CD4-positive, alpha-beta T cell treated with Interleukin-1 beta for 1 hour (primary cell): Measurements from ENCODE around the gene TRIM40.
"Not testable (repeated sequence)": the region's sequence is repeated elsewhere in the genome, so short reads cannot be mapped to it uniquely, and the experiment has no call there.

ENCODE experiments used
- DNase-seq, 2 donors: peaks; one replicate each; pipeline ENCODE4 v3.0.0-alpha.2; 2020 to 2022

The TRIM40 gene

DNA sequence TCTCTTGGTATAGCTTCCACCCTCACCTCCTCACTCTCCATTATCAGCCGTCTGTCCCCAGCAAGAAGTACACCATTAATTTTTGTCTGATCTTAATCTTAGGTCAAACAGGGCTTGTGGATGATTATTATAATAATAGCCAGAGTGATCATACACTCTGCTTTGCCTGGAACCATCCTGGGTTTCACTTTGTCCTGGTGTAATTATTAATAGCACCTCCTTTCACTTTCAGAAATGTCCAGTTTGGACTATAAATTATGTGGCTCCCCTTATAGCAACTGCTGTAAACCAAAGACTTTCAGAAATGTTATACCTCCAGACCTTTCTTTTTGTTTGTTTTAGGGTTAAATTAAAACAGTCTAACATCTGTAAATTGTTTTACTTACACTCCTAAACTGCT, 22.1 kb upstream of the TRIM40 start:
- DNase-seq: no peak

DNA sequence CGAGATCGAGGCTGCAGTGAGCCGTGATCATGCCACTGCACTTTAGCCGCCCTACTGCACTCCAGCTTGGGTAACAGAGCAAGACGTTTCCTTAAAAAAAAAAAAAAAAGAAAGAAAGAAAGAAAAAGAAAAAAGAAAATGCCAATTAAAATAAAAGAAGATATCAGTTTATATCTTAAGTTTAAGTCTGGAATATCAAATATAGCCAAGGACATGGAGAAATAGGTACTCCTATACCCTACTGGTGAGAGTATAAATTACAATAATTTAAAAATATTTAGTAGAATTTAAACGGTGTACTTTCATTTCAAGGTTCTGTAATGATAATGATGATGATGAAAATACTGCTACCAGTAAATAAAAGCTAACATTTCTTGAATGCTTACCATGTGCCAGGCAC, 19.2 kb upstream of the TRIM40 start:
- DNase-seq: no peak

DNA sequence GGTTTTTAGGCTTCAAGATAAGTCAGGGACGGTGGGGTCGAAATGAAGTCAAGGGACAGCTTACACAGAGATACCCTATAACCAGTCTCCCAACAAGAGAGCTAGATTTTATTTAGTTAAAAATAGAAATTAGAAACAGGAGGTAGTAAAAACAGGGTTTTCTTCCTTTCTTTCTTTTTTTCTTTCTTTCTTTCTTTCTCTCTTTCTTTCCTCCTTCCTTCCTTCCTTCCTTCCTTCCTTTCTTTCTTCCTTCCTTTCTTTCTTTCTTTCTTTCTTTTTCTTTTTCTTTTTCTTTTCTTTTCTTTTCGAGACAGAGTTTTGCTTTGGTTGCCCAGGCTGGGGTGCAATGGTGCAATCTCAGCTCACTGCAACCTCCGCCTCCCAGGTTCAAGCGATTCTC, 17.2 kb upstream of the TRIM40 start:
- not testable (repeated sequence) for DNase-seq

DNA sequence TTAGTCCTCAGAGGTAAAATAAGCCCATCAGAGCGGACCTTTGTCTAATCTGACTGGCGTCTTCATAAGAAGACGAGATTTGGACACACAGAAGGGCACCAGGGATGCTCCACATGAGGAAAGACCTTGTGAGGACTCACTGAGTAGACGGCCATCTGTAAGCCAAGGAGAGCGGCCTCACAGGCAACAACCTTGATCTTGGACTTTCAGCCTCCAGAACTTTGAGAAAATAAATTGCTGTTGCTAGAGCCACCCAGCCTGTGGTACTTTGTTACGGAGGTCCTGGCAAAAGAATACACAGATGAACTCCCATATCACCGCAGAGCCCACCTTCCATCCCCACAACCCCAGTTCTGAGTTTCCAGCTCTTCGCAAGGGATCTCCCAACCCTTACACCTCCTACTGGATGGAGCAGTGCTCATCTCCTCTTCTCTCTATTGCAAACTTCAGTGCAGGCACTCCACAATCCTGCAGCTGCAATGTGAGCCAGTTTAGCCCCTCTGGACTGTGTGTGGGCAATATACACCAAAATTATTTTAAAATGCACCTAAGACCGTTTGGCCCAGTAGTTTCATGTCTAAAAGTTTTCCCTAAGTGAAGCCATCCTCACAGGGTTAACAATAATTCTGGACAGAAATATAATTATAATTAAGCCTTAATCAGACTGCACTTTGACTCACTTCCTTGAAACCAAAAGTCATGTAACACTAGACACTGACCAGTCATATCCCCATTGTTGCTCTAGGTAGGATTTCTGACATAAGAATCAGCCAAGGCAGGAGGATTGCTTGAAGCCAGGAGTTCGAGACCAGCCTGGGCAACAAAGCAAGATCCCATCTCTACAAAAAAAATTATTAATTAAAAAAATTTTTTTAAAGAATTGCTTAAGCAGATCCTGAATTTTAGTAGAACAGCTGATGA, 14.2 kb upstream of the TRIM40 start:
- no peak for DNase-seq

DNA sequence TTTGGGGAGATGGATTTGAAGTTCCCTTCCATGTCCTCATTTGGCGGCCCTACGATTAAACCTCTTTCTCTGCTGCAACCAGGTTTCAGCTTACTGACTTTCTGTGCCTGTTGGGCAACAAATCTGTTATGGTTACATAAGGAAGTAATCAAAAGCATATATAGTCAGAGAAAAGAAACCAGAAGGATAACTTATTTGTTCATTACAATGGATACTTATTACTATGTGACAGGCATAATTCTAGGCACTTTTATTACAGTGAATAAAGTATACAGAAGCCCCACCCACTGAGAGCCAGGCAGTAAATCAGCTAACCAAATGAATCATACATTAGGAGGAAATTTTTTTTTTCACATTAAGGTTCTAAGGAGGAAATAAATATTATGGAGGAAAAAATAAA, 13.4 kb upstream of the TRIM40 start:
- no peak for DNase-seq

DNA sequence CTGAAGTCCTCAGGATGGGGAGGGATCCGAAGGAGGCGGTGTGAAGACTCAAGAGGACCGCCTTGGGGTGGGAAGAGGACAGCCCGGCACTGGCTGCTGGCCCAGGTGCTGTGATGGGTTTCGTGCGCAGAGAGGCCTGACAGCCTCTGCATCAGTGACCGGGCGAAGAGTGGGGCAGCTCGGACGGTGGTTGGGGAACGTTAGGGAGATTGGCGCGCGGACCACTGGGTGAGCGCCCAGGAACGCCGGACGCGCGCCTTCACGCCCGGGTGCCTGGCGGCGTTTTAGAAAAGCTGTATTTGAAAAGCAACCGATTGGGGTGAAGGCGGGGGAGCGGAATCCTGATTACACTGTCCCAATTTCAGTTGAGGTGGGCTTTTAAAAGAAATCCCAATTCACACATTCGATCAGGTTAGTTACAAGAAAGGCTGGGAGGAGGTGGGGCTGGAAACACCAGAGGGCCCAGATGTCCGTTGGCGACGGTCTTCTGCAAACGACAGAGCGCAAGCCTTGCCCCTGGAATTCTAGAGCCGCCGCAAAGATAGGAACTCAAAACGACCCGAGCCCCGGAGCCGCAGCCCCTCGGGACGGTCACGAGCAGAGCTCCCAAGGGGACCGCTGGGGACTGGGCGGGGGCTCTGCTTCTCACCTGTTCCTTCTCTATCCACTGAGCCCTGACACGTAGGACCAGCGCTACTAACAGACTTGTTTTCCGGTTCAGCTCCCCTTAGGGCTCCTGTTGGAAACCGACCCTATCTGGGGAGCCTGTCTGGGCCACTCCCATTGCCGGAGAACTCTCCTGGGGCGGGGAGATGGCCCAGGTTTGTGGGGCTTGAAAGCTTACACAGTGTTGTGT, 8.5 kb upstream of the TRIM40 start:
- DNase-seq: no peak

DNA sequence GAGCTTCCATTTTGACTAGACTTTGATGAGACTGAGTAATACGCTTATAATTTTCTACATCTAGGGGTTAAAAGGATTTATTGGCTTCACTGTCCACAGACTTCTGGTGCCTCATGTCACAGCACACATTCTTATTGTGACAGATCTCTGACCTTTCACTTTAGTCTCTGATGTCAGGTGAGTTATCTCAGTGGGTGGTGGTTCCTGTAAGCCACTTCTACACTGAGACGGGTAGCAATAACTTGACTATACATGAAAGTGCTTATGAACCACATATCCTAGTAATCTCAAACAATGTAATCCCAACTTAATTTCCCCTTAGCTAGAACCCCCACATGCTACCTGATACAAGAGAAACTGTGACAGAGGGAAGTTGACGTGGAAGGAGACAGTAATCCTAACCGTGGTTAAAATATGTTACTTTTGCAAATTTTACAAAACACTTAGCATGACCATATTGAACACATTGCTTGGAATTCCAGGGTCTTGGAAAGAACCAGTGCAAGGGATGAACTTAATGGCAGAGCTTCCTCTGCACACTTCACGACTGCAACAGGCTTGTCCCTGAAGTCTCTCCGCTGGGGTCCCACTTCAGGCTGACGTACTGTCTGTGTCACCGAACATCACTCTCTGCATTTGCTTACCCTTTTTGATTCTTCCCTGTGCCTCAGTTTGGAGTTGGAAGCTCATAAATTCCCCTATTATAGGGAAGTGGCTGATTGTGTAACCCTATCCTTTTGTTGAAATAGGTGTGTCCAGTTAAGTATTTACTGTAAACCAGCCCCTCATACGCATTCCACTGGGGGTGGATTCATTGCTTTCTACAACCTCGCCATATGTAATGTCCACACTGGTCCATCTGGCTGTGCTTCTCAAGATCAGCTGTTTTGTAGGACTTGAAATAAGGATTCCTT, 6.4 kb upstream of the TRIM40 start:
- no peak for DNase-seq

DNA sequence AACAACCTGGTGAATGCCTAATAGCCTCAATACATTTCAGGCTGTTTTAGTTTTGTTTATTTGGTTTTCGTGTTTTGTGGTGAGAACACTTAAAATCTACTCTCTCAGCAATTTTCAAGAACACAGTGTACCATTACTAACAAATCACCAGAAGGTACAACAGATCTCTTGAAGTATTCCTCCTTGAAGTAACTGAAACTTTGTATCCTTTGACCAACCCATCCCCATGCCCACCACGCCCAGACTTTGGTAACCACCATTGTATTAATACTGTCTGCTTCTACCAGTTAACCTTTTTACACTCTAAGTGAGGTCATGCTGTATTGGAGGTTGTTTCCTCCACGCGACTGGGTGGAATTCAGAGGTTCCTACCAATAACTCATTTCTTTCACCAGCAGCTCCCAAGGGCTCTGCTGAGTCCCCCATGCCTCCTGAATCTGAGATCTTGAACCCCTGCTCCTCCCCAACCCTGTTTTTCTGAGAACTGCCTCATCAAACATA, 5.7 kb upstream of the TRIM40 start:
- no peak for DNase-seq

DNA sequence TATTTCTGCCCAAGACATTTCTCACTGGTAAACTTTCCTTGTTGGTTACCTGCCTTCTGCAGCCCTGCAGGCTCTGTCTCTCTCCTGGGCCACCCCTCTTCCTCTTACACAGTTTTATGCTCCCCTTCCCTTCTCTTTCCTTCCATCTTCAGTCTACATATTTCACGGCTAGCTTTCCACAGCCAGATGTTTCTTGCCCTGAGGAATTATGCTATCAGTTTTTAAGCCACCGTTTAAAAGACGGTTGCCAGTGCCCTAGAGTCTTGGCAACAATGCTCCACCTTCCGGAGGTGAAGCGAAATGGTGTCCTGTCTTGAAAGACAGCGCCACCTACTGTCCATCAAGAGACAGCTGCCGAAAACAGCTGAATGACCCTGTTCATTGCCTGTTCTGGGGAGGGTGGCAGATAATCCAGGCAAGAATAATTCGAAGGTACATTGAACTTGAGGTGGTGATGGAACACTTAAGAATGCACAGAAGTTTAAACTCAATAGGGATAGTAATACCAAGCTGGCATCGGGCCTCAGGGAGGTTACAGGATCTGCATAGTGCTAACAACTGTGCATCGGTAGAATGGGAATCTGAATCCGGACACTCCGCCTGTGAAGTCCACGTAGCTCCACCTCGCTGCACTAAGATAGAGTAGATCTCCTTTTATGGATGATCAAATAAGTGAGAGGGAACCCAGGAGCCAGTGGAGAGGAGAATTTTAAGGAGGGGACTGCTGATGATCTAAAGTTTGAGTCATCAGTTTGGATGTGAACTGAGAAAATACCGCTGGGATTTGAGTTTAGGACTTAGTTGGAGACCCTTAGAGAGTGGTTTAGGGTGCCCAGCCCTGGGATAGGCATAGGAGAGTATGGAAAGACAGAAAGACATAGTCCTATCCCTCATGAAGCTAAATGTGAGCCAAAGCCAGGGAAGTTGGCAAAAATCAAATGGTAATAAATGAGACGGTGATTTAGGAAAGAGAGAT, 4.8 kb upstream of the TRIM40 start:
- DNase-seq: peak; percentile 79 to 83

DNA sequence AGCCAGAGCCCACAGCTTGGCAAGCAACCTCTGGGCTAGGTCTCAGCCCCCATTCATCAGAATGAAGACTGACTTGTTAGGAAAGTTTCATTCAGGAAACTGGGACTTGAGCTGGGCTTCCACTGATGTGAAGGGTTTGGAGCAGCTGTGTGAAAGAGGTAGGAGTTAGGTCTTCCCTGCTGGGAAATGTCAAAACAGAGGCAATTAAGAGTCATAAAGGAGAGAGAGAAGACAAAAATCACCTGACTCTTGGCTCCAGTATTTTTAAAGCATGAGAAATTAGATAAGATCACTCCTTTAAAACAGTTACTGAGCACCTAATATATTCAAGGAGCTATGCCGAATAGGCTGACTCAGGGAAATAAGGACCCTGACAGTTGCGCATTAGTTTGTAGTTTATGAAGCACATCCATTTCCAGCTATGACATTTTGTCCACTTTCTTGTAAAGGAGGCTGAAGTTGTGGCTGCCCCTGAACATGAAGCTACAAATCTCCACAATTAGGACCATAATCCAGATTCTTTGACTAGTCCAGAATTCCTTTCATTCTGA, 3.9 kb upstream of the TRIM40 start:
- DNase-seq: no peak

DNA sequence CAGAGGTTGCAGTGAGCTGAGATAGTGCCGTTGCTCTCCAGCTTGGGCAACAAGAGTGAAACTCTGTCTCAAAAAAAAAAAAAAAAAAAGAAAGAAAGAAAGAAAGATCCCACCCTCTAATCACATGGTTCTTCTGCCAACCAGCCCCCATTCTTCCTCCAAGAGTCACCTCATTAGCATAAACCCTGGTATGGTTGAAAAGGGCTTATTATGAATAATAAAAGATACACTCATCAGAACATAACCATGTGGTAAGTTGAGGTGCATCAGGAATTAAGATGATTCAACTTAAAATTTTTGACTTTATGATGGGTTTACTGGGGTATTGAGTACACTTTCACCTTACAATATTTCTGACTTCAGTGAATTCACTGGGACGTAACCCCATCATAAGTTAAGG, 793 bp upstream of the TRIM40 start:
- DNase-seq: no peak

DNA sequence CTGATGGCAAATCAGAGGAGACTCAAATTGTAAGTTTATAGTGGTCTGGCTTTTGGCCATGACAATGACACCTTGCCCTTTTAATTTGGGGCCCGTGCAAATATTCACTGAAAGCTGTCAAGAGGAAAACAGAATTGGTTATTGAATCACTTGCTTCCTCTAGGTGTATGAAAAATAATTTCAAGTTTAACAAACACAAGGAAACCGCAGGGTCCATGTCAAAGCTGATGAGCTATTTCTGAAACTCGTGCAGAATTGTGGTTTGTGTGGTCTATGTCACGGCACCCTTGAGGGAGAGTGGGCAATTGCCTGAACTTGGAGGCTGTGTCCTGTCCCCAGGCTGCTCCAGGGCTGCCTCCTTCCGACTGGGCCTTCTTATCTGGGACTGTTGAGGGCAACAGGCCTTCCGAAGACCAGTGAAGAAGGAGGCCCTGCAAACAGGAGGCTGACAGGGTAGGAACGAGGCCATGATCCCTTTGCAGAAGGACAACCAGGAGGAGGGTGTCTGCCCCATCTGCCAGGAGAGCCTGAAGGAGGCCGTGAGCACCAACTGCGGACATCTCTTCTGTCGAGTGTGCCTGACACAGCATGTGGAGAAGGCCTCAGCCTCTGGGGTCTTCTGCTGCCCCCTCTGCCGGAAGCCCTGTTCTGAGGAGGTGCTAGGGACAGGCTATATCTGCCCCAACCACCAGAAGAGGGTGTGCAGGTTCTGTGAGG, 788 bp downstream of the TRIM40 start:
- DNase-seq: no peak

DNA sequence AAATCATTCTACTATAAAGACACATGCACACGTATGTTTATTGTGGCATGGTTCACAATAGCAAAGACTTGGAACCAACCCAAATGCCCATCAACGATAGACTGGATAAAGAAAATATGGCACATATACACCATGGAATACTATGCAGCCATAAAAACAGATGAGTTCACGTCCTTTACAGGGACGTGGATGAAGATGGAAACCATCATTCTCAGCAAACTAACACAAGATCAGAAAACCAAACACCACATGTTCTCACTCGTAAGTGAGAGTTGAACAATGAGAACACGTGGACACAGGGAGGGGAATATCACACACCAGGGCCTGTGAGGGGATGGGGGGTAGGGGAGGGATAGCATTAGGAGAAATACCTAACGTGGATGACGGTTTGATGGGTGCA, 4.3 kb downstream of the TRIM40 start:
- DNase-seq: not testable (repeated sequence)

DNA sequence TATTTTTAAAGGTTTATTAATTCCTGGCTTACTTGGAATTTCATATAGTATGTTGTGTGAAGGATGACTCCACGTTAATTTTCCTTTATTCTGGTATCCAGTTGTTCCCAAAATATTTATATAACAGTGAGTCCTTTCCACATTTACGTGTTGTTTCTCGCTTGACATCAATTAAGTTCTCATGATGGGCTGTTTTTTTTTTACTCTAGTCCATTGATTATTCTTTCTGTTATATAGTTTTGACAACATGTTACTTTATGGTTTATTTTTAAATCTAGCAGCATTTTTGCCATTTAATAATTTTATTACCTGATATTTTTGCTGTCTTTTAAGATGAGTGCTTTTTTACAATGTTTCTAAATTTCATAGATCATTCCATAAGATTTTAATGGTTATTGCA, 6.7 kb downstream of the TRIM40 start:
- no peak for DNase-seq

DNA sequence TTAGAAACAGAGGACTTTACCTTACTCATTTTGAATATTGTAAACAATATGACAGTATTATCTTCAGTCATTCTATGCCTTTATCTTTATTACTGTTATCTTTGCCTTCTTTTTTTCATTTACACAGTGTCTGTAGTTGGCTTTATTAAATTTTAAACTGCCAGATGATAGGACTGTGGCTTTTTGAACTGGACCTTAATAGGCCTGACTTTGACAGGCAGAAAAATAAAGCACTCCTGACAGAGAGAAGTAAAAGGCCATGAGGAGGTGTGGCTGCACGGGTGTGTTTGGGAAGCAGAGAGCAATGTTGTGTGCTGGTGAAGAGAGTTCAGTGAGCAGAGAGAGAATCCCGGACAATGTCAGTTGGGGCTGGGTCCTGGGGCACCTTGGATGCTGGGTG, 7.8 kb downstream of the TRIM40 start:
- DNase-seq: no peak

DNA sequence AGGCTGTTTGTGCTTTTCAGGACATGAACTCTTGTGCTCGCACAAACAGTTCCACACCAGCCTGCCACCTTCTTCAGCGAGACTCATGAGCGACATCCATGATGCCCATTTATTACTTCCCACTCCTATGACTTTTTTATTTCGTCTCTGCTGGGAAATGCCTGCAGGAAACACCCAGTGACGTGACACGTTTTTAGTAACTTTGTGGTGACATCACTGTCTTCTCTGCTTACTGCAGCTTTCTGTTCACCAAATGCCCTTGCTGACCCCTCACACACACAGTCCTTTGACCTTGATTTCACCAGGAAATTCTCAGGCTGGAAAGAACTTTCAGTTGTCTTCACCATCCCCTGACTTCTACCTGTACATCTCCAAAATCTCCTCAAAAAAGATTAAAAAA, 8.9 kb downstream of the TRIM40 start:
- no peak for DNase-seq

DNA sequence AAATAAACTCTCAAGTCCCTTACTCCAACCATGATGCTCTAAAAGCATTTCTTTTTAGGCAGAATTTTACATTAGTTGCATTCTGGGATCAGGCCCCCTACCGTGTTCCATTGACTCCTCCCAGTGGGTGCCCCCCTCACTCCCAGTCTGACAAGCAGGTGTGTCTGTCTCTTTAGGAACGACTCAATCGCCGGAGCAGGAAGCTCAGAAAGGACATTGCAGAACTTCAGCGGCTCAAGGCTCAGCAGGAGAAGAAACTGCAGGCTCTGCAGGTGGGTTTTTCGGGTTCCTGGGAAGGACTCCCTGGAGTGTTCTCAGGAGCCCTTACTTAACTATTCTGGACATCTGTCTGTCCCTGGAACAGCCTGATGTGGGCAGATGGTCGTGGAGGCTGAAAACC, 9.9 kb downstream of the TRIM40 start:
- DNase-seq: no peak

DNA sequence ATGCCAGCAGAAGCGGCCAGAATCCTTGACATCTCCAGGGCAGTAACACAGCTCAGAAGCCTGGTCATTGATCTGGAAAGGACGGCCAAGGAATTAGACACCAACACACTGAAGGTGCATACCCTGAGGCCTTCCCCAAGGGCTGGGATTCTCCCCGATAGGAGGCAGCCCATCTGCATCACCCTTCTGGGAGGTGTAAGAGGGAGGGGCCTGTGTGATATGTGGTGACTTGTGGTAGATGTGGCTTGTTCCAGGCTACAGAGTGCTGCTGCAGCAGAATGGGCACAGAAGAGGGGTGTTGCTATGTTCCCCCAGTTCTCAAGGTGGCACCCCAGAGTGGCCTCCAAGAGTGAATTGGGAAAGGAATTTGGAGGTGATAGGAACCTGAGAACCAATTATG, 11.2 kb downstream of the TRIM40 start:
- DNase-seq: no peak

DNA sequence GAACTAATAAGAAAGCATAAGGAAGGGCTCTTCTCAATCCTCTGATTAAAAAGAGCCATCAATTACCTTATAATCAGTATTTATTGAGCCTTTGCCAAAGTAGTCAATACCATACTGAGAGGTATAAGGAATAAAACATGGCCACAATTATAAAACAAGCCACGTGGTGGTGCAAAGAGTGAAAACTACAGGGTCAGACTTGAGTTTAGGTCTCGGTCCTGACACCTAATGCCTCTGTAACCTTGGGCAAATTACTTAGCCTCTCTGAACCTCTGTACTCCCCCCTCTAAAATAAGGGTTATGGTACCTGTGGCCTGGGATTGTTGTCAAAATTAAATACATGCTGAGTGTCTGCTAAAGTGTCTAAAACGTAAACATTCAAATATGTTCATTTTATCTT, 13.3 kb downstream of the TRIM40 start:
- DNase-seq: no peak

DNA sequence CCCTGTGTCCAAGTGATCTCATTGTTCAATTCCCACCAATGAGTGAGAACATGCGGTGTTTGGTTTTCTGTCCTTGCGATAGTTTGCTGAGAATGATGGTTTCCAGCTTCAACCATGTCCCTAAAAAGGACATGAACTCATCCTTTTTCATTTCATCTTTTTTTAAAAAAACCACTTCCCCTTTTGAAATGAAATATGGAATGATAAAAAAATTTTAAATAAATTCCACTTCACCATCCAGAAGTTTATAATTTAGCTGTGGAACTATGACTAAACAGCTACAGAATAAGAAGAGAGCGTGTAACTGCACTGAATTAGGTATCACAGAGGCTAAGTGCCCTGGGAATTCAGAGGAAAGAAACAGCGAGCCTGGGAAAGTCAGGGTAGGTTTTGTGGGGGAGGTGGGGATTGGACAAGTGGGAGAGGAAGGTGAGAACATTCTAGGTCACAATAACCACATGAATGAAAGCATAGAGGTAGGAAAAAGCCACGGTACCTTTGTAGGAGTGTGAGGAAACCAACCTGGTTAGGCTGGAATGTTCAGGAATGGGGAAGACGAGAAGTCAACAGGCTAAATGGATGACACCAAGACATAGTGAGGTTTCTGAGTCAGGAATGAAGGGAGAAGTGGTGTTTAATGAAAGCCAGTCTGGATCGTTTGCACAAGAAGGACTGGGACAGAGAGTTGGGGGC, 14.1 kb downstream of the TRIM40 start:
- no peak for DNase-seq
